ENCODE data around the gene SGMS1. TPM values are rescaled to one million over a fixed set of nuclear protein-coding genes. Genes with fewer than 3 reads are reported as not detected.

Gene SGMS1
- total RNA-seq, 4 donors from 2014 or later, result 107 to 234 (median 134) TPM

- TF ChIP-seq POLR2A (IDR thresholded peaks at IDR 0.05) (no peak), EP300 (IDR thresholded peaks at IDR 0.05) (no peak)
- TF ChIP-seq, protein P1, sequence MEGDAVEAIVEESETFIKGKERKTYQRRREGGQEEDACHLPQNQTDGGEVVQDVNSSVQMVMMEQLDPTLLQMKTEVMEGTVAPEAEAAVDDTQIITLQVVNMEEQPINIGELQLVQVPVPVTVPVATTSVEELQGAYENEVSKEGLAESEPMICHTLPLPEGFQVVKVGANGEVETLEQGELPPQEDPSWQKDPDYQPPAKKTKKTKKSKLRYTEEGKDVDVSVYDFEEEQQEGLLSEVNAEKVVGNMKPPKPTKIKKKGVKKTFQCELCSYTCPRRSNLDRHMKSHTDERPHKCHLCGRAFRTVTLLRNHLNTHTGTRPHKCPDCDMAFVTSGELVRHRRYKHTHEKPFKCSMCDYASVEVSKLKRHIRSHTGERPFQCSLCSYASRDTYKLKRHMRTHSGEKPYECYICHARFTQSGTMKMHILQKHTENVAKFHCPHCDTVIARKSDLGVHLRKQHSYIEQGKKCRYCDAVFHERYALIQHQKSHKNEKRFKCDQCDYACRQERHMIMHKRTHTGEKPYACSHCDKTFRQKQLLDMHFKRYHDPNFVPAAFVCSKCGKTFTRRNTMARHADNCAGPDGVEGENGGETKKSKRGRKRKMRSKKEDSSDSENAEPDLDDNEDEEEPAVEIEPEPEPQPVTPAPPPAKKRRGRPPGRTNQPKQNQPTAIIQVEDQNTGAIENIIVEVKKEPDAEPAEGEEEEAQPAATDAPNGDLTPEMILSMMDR (IDR thresholded peaks at IDR 0.05), result no peak
- Histone ChIP-seq H3K4me1 (peaks cover 0 to under 1% (median 0%) of the 10 kb centered on the region in 4 donors), H3K27me3 (no peaks in the 10 kb centered on the region), H3K9me3 (no peaks in the 10 kb centered on the region), H3K4me3 (no peak overlapping the region), H3K36me3 (no peaks in the 10 kb centered on the region), H3K27ac (no peak overlapping the region)
- no peak for DNase-seq (ENCODE audit: low spot score in 2 of 2)
Observed at GRCh38 chr10:50523357-50523756, 100.4 kb downstream of the SGMS1 start.

GRCh38 chr10:50522908-50523307 is 100.8 kb downstream of the SGMS1 start:
- no peak overlapping the region for H3K27ac ChIP-seq
- H3K4me1 ChIP-seq, result peaks cover 0 to 5% (median 0%) of the 10 kb centered on the region in 4 donors
- no peaks in the 10 kb centered on the region for H3K36me3 ChIP-seq
- WGBS, 2 donors, result 91 to 92% methylated on average over 2 of the region's 2 CpGs
- no peaks in the 10 kb centered on the region for H3K27me3 ChIP-seq
- no peak for TF ChIP-seq EP300 (IDR thresholded peaks at IDR 0.05)
- TF ChIP-seq, protein P1 (IDR thresholded peaks at IDR 0.05), result no peak
- TF ChIP-seq POLR2A (IDR thresholded peaks at IDR 0.05), result no peak
- H3K9me3 ChIP-seq, result no peaks in the 10 kb centered on the region
- H3K4me3 ChIP-seq, result no peak overlapping the region
- no peak for DNase-seq (ENCODE audit: low spot score in 2 of 2)

GRCh38 chr10:50520115-50520514 is 103.6 kb downstream of the SGMS1 start:
- WGBS, 2 donors, result 98 to 100% methylated on average over 3 of the region's 3 CpGs
- Histone ChIP-seq H3K27ac (no peak overlapping the region), H3K36me3 (no peaks in the 10 kb centered on the region), H3K4me3 (no peak overlapping the region), H3K27me3 (no peaks in the 10 kb centered on the region), H3K4me1 (peaks cover 0 to 32% (median 0%) of the 10 kb centered on the region in 4 donors), H3K9me3 (no peaks in the 10 kb centered on the region)
- TF ChIP-seq POLR2A (IDR thresholded peaks at IDR 0.05), result no peak
- TF ChIP-seq, protein P1 (IDR thresholded peaks at IDR 0.05), result no peak
- TF ChIP-seq EP300 (IDR thresholded peaks at IDR 0.05), result no peak
- no peak for DNase-seq (ENCODE audit: low spot score in 2 of 2)

DNA sequence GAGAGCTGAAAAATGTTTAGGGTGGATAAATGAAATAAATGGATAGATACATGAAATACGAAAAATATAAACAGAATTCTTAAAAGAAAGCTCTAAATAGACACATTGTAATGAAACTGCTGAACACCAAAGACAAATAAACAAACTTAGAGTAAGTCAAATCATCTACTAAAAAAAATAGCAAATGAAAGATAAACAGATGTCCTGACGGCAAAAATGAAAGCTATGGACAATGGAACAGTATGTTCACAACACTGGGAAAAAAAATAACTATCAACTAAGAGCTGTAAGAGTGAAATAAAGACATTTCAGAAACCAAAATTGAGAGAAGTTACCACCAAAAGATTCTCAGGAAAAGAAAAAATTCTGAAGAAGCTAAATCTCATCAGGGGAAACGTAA is 106.1 kb downstream of the SGMS1 start:
- Histone ChIP-seq H3K27ac (peak overlapping the region in 2 of 4 donors; percentile 21 to 68), H3K27me3 (no peaks in the 10 kb centered on the region), H3K4me3 (no peak overlapping the region), H3K4me1 (peaks cover 0 to 37% (median 5%) of the 10 kb centered on the region in 4 donors), H3K9me3 (no peaks in the 10 kb centered on the region), H3K36me3 (no peaks in the 10 kb centered on the region)
- TF ChIP-seq POLR2A (IDR thresholded peaks at IDR 0.05) (no peak), EP300 (IDR thresholded peaks at IDR 0.05) (no peak)
- TF ChIP-seq, protein P1 (IDR thresholded peaks at IDR 0.05), result no peak
- no peak for DNase-seq (ENCODE audit: low spot score in 2 of 2)
- WGBS, 2 donors, result 51 to 54% methylated on average over 3 of the region's 3 CpGs

DNA sequence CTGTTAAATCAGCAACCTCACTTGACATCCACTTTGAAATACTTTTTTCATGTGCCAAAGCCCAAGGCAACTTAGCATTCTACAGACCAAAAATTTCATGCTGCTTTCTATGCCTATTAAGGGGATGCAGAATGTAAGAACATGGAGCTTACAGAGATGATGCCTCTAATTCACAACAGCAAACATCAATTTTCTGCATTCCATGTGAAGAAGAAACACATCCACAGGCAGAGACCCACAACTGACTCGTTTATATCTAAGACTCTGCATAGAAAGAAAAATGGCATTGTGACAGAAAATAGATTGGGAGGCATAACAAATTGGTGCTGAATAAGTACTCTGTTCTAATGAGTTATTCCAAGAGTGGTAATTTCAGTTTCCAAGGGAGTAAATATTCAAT is 107.6 kb downstream of the SGMS1 start:
- Histone ChIP-seq H3K27me3 (no peaks in the 10 kb centered on the region), H3K36me3 (no peaks in the 10 kb centered on the region), H3K27ac (no peak overlapping the region), H3K4me3 (no peak overlapping the region), H3K4me1 (peaks cover 0 to 52% (median 18%) of the 10 kb centered on the region in 4 donors), H3K9me3 (no peaks in the 10 kb centered on the region)
- 28 to 47% methylated on average over 1 of the region's 1 CpG for WGBS, 2 donors
- TF ChIP-seq, protein P1 (IDR thresholded peaks at IDR 0.05), result no peak
- TF ChIP-seq EP300 (IDR thresholded peaks at IDR 0.05) (no peak), POLR2A (IDR thresholded peaks at IDR 0.05) (no peak)
- no peak for DNase-seq (ENCODE audit: low spot score in 2 of 2)
